KMS-11 (cell line): ENCODE results near the gene RHNO1.

Source experiments
- H2AFZ ChIP-seq: fragments of 200-600 bp; sonication (generic); 2 replicates; pipeline ENCODE4 v1.6.1; 2016; ENCODE audit warnings: antibody characterized with exemption, mixed run types, low read depth
- H3K27ac ChIP-seq: fragments of 200-600 bp; sonication (generic); 2 replicates; pipeline ENCODE4 v1.6.1; 2016; ENCODE audit warnings: mild to moderate bottlenecking, mixed run types
- H3K27me3 ChIP-seq: fragments of 200-600 bp; sonication (generic); 2 replicates; pipeline ENCODE4 v1.6.1; 2017; ENCODE audit warnings: mild to moderate bottlenecking, low read depth, mixed run types, moderate library complexity; ENCODE audit not compliant: insufficient read depth
- H3K36me3 ChIP-seq: fragments of 200-600 bp; sonication (generic); 2 replicates; pipeline ENCODE4 v1.6.1; 2017; ENCODE audit warnings: mild to moderate bottlenecking, mixed run types; ENCODE audit not compliant: insufficient read depth
- H3K4me1 ChIP-seq: fragments of 200-600 bp; sonication (generic); 2 replicates; pipeline ENCODE4 v1.6.1; 2016; ENCODE audit warnings: mild to moderate bottlenecking, low read depth, mixed run types; ENCODE audit not compliant: poor library complexity, severe bottlenecking
- H3K4me2 ChIP-seq: fragments of 200-600 bp; sonication (generic); 2 replicates; pipeline ENCODE4 v1.7.0; 2016; ENCODE audit warnings: mild to moderate bottlenecking, mixed run types
- H3K4me3 ChIP-seq: fragments of 200-600 bp; sonication (generic); IDR thresholded peaks from 2 replicates; pipeline ENCODE4 v1.6.1; 2017; ENCODE audit warnings: low read depth, low read length, mixed read lengths; ENCODE audit not compliant: insufficient read depth
- H3K79me2 ChIP-seq: fragments of 200-600 bp; sonication (generic); 2 replicates; pipeline ENCODE4 v1.6.1; 2016; ENCODE audit warnings: low read depth, mixed run types; ENCODE audit not compliant: insufficient read depth
- H3K9ac ChIP-seq: fragments of 200-600 bp; sonication (generic); 2 replicates; pipeline ENCODE4 v1.6.1; 2016; ENCODE audit warnings: mild to moderate bottlenecking, mixed run types
- H4K20me1 ChIP-seq: fragments of 200-600 bp; sonication (generic); 2 replicates; pipeline ENCODE4 v1.6.1; 2016; ENCODE audit warnings: mild to moderate bottlenecking, mixed run types; ENCODE audit not compliant: insufficient read depth
- TF ChIP-seq, protein P1 (sequence below): fragments of 200-600 bp; sonication (generic); conservative IDR thresholded peaks from 2 replicates; pipeline ENCODE4 v1.6.1; 2017; ENCODE audit warnings: low read depth, mild to moderate bottlenecking, antibody characterized with exemption, low read length, moderate library complexity, mixed read lengths

Gene RHNO1

DNA sequence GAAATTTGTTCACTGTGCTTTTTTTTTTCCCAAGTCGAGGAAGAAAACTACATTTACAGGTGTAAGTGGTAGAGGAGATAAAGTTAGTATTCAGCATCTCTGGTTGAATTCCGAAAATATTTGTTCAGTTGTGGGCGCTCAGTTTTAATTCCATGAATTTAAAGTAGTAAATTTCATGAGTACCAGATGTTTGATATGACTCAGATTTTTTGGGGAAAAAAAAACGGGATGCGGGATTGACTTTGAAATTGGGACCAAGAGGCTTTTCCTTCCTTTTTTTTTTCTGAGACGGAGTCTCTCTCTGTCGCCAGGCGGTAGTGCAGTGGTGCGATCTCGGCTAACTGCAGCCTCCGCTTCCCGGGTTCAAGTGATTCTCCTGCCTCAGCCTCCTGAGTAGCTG is 15.2 kb downstream of the RHNO1 start:
- no peak overlapping the region for H2AFZ ChIP-seq
- H3K27ac ChIP-seq: no peak overlapping the region
- no peaks in the 10 kb centered on the region; the same call in 1 of the 2 replicates for H3K79me2 ChIP-seq
- no peaks in the 10 kb centered on the region for H4K20me1 ChIP-seq
- H3K27me3 ChIP-seq: no peaks in the 10 kb centered on the region
- H3K9ac ChIP-seq: no peak overlapping the region
- no peak overlapping the region for H3K4me3 ChIP-seq
- H3K4me2 ChIP-seq: no peak overlapping the region; the same call in 1 of the 2 replicates
- TF ChIP-seq, protein P1, sequence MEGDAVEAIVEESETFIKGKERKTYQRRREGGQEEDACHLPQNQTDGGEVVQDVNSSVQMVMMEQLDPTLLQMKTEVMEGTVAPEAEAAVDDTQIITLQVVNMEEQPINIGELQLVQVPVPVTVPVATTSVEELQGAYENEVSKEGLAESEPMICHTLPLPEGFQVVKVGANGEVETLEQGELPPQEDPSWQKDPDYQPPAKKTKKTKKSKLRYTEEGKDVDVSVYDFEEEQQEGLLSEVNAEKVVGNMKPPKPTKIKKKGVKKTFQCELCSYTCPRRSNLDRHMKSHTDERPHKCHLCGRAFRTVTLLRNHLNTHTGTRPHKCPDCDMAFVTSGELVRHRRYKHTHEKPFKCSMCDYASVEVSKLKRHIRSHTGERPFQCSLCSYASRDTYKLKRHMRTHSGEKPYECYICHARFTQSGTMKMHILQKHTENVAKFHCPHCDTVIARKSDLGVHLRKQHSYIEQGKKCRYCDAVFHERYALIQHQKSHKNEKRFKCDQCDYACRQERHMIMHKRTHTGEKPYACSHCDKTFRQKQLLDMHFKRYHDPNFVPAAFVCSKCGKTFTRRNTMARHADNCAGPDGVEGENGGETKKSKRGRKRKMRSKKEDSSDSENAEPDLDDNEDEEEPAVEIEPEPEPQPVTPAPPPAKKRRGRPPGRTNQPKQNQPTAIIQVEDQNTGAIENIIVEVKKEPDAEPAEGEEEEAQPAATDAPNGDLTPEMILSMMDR: no peak
- no peaks in the 10 kb centered on the region for H3K36me3 ChIP-seq
- peaks cover 8% of the 10 kb centered on the region for H3K4me1 ChIP-seq

DNA sequence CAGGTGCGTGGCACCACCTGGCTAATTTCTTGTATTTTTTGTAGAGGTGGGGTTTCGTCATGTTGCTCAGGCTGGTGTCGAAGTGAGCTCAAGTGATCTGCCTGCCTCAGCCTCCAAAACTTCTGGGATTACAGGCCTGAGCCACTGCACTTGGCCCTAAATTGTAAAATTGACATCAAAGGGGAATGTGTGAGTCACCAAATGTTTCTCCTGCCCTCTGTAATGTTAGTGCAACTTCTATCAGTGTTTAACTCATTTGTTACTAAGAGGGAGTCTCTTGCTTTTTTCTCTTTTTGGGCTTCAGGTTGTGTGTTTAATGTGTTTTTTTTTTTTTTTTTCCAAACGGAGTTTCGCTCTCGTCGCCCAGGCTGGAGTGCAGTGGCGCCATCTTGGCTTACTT is 16.0 kb downstream of the RHNO1 start:
- Histone ChIP-seq H3K36me3 (no peaks in the 10 kb centered on the region), H3K4me1 (peaks cover 8% of the 10 kb centered on the region), H3K4me3 (no peak overlapping the region), H3K27ac (no peak overlapping the region), H3K79me2 (no peaks in the 10 kb centered on the region; the same call in 1 of the 2 replicates), H3K4me2 (no peak overlapping the region), H4K20me1 (no peaks in the 10 kb centered on the region), H3K27me3 (no peaks in the 10 kb centered on the region), H3K9ac (no peak overlapping the region), H2AFZ (no peak overlapping the region)
- TF ChIP-seq, protein P1: no peak

DNA sequence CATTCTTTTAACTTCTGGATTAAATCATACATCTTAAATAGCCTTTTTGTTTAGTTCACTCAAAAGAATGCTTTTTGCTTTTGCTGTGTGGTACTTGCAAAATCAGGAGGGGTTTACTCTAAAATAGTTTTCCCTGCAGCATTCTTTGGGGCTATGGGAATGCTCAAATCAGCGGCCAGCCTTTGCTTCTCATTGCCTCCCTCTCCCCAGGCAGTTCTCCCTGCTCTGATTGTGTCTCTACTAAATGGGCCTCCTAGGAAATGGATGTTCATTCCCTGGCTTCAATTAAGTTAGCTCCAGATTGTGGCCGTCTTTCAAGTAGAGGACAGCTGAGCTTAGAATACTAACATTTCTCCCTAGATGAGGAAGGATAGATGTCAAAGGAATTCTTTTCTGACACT is 18.0 kb downstream of the RHNO1 start:
- TF ChIP-seq, protein P1: no peak
- no peaks in the 10 kb centered on the region; the same call in 1 of the 2 replicates for H3K79me2 ChIP-seq
- no peak overlapping the region for H3K4me3 ChIP-seq
- no peak overlapping the region for H3K4me2 ChIP-seq
- H3K9ac ChIP-seq: no peak overlapping the region
- peaks cover 8% of the 10 kb centered on the region for H3K4me1 ChIP-seq
- H4K20me1 ChIP-seq: no peaks in the 10 kb centered on the region
- H3K27me3 ChIP-seq: no peaks in the 10 kb centered on the region
- no peak overlapping the region for H2AFZ ChIP-seq
- H3K36me3 ChIP-seq: no peaks in the 10 kb centered on the region
- H3K27ac ChIP-seq: no peak overlapping the region

DNA sequence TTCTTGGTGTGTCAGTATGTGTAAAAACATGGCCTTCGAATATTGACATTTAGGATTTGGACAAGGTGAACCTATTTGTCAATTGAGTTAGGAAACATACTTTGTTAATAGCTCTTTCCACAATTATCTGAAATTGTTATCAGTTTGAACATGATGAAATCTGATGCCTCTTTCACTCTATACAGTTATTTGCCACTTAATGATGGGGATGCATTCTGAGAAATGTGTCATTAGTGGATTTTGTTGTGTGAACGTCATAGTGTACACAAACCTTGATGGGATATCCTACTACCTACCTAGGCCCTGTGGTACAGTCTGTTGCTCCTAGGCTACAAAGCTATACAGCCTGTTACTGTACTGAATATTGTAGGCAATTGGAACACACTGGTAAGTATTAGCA is 18.5 kb downstream of the RHNO1 start:
- no peak overlapping the region for H3K4me3 ChIP-seq
- no peak overlapping the region for H3K4me2 ChIP-seq
- H3K4me1 ChIP-seq: peaks cover 8% of the 10 kb centered on the region
- no peak overlapping the region for H3K27ac ChIP-seq
- no peak overlapping the region for H3K9ac ChIP-seq
- TF ChIP-seq, protein P1: no peak
- no peaks in the 10 kb centered on the region; the same call in 1 of the 2 replicates for H3K79me2 ChIP-seq
- no peak overlapping the region for H2AFZ ChIP-seq
- no peaks in the 10 kb centered on the region for H3K27me3 ChIP-seq
- no peaks in the 10 kb centered on the region for H4K20me1 ChIP-seq
- no peaks in the 10 kb centered on the region for H3K36me3 ChIP-seq
